Peyer's patch (tissue), 4 donors: ENCODE measurements around the gene TMEM63B.

Experiments
- POLR2A ChIP-seq, 2 donors: fragments of 450-650 bp; IDR thresholded peaks; one replicate each; pipeline ENCODE4 v1.5.1; 2017; ENCODE audit warnings: antibody characterized with exemption in 2 of 2, mild to moderate bottlenecking in 2 of 2, moderate library complexity in 2 of 2
- TF ChIP-seq, protein P1 (sequence below), 6 experiments: fragments of 450-650 bp in 4 of 6; fragments of 200-600 bp in 2 of 6; sonication (generic) in 1 of 6; IDR thresholded peaks; one replicate each; pipeline ENCODE4 v1.5.1; 2017 to 2019; ENCODE audit warnings: antibody characterized with exemption in 6 of 6, mild to moderate bottlenecking in 3 of 6, moderate library complexity in 1 of 6

DNA sequence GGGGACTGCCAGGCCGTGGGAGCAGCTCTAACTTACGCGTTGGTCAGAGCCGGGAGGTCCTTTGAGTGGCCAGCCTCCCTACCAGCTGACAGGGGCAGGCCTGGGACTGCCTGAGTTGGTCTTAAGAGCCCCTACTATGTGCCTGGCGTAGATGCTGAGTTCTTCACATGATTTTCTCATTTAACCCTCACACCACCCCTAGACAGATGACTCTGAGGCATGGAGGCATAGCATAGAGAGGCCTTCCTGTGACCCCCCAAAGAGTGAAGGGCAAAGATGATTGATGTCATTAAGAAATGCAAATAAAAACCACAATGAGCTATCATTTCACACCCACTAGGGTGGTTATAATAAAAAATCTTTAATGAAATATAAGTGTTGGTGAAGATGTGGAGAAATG lies 36.9 kb upstream of the TMEM63B start:
- TF ChIP-seq, protein P1, sequence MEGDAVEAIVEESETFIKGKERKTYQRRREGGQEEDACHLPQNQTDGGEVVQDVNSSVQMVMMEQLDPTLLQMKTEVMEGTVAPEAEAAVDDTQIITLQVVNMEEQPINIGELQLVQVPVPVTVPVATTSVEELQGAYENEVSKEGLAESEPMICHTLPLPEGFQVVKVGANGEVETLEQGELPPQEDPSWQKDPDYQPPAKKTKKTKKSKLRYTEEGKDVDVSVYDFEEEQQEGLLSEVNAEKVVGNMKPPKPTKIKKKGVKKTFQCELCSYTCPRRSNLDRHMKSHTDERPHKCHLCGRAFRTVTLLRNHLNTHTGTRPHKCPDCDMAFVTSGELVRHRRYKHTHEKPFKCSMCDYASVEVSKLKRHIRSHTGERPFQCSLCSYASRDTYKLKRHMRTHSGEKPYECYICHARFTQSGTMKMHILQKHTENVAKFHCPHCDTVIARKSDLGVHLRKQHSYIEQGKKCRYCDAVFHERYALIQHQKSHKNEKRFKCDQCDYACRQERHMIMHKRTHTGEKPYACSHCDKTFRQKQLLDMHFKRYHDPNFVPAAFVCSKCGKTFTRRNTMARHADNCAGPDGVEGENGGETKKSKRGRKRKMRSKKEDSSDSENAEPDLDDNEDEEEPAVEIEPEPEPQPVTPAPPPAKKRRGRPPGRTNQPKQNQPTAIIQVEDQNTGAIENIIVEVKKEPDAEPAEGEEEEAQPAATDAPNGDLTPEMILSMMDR (IDR thresholded peaks at IDR 0.05): no peak
- no peak for TF ChIP-seq POLR2A (IDR thresholded peaks at IDR 0.05)
